HG02798 (cell line): Measurements from ENCODE around the gene TFDP2.

Experiments
- ATAC-seq: cut with Tn5 transposase; IDR thresholded peaks from one replicate; pipeline ENCODE4 v1.9.1; 2021; ENCODE audit warnings: mild to moderate bottlenecking; ENCODE audit not compliant: unreplicated experiment, poor library complexity

TFDP2 gene

GRCh38 chr3:141895731-141896130, 253.6 kb downstream of the TFDP2 start:
- ATAC-seq, result no peak

- ATAC-seq, result no peak
Observed at GRCh38 chr3:141894524-141895176, 254.7 kb downstream of the TFDP2 start.
